A549 treated with DMSO at 1 μM for 4 hours (cell line): ENCODE results near the gene PAM. TPM values are rescaled to one million over a fixed set of nuclear protein-coding genes. Genes with fewer than 3 reads are reported as not detected.

Experiments
- total RNA-seq: library from RNA; stranded (reverse); fragments of 200-300 nt; extraction: Qiagen RNA extraction; gene quantifications from 5 replicates; pipeline ENCODE4 v1.2.3, GENCODE V29; 2022; ENCODE audit warnings: low read depth

PAM gene
- total RNA-seq, result 20.9 to 26.7 TPM (median 22.7 TPM) in 5 replicates

DNA sequence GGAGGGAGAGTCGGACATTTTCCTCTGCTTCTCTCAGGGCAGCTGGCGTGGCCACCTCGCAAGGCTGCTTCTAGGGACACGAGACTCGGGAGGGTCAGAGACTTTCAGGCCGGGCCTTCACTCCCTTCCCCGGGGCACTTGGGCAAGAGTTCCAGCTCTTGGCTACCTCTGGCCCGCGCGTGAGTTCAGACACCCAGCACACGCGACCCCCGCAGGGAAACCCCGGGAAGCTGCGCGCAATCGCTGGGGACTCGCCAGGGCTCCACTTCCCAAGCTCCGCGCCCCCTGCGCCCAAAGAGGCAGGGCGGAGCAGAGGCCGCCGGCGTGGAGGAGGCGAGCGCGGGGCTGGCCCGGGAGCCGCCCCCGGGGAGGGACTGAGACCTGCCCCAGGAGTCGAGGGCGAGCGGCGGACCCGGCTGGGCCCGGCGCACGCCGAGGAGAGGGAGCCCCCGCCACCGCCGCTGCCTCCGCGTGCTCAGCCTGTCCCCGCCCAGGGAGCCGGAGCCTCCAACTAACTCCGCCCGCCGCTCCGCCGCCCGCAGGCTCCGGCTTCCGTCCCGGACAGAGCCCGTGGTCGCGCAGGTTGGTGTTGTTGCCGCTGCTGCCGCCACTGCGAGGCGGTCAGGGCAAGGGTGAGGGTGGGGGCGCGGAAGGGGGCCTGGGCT is at the start of gene PAM:
TSS of gene PAM (plus strand) at position 539 of the 665 bp plus-strand sequence. CDS start 110,891 bp downstream, outside the sequence.

